Cardiac muscle cell (in vitro differentiated cells and primary cell): ENCODE data around the gene TIMM22. TPM values are rescaled to one million over a fixed set of nuclear protein-coding genes. Genes with fewer than 3 reads are reported as not detected.

Experiments
- DNase-seq, 2 donors: peaks; one replicate each; pipeline versions ENCODE4 v3.0.0 to v3.0.0-alpha.2; 2010 to 2017; ENCODE audit warnings: low read depth in 1 of 2, low spot score in 1 of 2
- H3K27ac ChIP-seq: fragments of 200-600 bp; sonication (generic); 2 replicates; pipeline ENCODE4 v1.5.1; 2016
- H3K27me3 ChIP-seq: fragments of 200-600 bp; sonication (generic); 2 replicates; pipeline ENCODE4 v1.6.0; 2016; ENCODE audit warnings: control low read depth
- H3K36me3 ChIP-seq: fragments of 200-600 bp; sonication (generic); 2 replicates; pipeline ENCODE4 v1.5.1; 2016; ENCODE audit warnings: control low read depth
- H3K4me1 ChIP-seq: fragments of 200-600 bp; sonication (generic); 2 replicates; pipeline ENCODE4 v1.8.1; 2017; ENCODE audit warnings: low read depth, mild to moderate bottlenecking, mixed run types
- H3K4me3 ChIP-seq: fragments of 200-600 bp; sonication (generic); 2 replicates; pipeline ENCODE4 v1.5.1; 2016; ENCODE audit warnings: mild to moderate bottlenecking
- H3K9me3 ChIP-seq: fragments of 200-600 bp; sonication (generic); 2 replicates; pipeline ENCODE4 v1.5.1; 2017; ENCODE audit warnings: low read depth, mild to moderate bottlenecking, control low read depth
- CTCF ChIP-seq: IDR thresholded peaks from 2 replicates; pipeline ENCODE4 v1.5.1; 2012; ENCODE audit warnings: low read depth, mild to moderate bottlenecking, low read length
- polyA plus RNA-seq: library from polyadenylated mRNA; unstranded; fragments of >200 nt; fragmentation: Nextera tagmentation; extraction: Ambion mirVana; gene quantifications from 2 replicates; pipeline ENCODE4 v1.2.1, GENCODE V29; 2016
- total RNA-seq: library from RNA; depleted of rRNA; stranded (reverse); fragments of >200 nt; gene quantifications from 2 replicates; pipeline ENCODE4 v1.2.3, GENCODE V29; 2016

TIMM22 gene
- total and polyA plus RNA-seq, 2 experiments from 2014 or later: 28.4 to 33.1 TPM

DNA sequence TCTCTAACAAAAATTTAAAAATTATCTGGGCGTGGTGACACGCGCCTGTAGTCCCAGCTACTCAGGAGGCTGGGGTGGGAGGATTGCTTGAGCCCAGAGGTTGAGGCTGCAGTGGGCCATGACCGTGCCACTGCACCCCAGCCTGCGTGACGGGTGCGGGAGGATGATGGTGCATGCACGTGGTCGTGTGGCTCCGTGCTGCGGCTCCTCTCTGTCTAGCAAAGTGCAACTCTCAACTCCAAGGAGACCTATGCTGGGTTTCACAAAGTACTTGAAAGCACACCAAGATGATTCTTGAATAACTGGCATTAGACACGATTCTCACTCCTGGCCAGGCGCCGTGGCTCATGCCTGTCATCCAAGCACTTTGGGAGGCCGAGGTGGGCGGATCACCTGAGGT lies 43.2 kb upstream of the TIMM22 start:
- H3K27ac ChIP-seq: peak overlapping the region; percentile 99
- no peaks in the 10 kb centered on the region for H3K36me3 ChIP-seq
- no peak overlapping the region for H3K4me3 ChIP-seq
- TF ChIP-seq CTCF: no peak
- peaks cover 46% of the 10 kb centered on the region for H3K4me1 ChIP-seq
- no peaks in the 10 kb centered on the region for H3K27me3 ChIP-seq
- no peaks in the 10 kb centered on the region for H3K9me3 ChIP-seq
- DNase-seq: no peak

DNA sequence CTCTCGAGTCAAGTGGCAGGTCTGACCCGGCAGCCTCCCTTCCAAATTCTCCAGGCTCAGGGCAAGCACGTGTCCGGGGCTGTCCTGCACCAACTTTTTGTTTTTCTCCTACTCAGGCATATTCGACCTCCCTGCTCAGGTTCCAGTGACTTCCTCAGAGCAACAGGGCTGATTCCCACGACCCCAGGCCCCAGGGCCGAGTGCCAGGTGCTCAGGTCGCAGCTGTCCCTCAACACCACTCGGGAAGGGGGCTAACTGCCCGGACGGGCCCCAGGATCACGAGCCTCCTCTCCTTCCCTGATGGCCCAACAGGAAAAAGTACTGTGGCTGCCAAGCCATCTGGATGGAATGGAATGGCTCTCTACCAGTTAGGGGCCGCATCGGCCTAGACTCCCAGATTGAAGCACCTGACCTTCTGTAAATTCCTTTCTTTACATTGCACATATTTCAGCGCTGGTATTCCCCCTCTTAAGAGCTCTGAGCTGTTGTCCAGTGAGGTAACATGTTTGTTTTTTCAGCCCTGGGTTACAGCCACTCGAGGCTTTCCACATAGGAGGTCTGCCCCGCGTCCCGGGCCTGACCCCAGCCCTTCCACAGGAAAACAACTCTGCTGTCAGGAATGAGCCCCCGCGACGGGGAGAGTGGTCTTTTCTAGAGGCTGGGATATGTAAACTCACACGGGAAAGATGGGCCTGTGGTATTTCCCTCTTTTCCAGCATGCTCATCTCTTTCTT lies 42.3 kb upstream of the TIMM22 start:
- H3K9me3 ChIP-seq: no peaks in the 10 kb centered on the region
- no peak for TF ChIP-seq CTCF
- H3K4me3 ChIP-seq: no peak overlapping the region
- H3K36me3 ChIP-seq: no peaks in the 10 kb centered on the region
- H3K27ac ChIP-seq: peak overlapping the region; percentile 99
- H3K4me1 ChIP-seq: peaks cover 52% of the 10 kb centered on the region
- peak; percentile 37 to 70 for DNase-seq
- no peaks in the 10 kb centered on the region for H3K27me3 ChIP-seq

DNA sequence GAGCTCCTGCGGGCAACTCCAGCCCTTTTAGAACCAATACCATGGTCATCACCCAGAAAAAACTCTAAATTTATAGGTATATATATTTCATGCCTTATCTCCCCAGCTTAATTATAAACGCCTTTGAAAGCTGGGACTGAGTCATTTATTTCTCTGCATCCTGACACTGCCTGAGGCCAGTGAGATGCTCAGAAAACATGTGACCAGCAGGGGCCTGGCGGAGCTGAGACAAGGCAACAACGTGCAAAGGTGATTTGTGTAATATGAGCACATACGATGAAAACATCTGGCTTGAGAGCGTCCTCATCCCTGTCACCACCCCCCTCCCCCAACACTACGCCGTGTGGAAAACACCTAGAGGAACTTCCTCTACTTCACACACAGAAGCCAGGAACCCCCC lies 40.0 kb upstream of the TIMM22 start:
- TF ChIP-seq CTCF: no peak
- H3K27ac ChIP-seq: peak overlapping the region; percentile 99

DNA sequence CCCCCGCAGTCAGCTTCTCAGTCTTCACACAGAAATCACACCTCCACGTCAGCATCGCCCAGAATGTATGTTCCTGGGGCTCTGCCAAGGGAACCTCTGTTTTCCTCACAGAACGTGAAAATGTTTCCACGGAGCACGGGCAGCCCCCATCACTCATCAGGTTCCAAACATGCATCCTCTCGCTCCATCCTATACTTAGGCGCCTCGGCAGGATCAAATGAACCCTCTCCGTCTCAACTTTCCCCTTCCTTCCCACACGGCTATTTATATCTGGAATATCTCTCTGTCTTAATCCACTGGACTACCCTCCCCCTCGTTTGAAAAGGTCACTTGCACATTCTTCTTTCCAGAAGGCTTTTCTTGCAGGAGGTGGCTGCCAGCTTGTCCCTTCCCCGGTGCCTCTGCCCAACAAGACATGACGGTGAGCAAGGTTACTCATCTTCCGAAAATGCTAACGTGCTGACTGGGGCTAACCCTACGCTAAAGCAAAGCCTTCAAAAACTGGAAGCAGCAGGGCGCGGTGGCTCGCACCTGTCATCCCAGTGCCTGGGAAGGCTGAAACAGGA lies 39.0 kb upstream of the TIMM22 start:
- TF ChIP-seq CTCF: no peak
- Histone ChIP-seq H3K4me3 (no peak overlapping the region), H3K27me3 (no peaks in the 10 kb centered on the region), H3K9me3 (no peaks in the 10 kb centered on the region), H3K4me1 (peaks cover 48% of the 10 kb centered on the region), H3K27ac (peak overlapping the region; percentile 99), H3K36me3 (no peaks in the 10 kb centered on the region)
- peak in 1 of 2 donors; percentile 79 for DNase-seq

More for the DNA sequence above, 40.0 kb upstream of the TIMM22 start:
- peak in 1 of 2 donors; percentile 46 for DNase-seq
- H3K4me3 ChIP-seq: no peak overlapping the region
- H3K9me3 ChIP-seq: no peaks in the 10 kb centered on the region
- no peaks in the 10 kb centered on the region for H3K27me3 ChIP-seq
- no peaks in the 10 kb centered on the region for H3K36me3 ChIP-seq
- peaks cover 39% of the 10 kb centered on the region for H3K4me1 ChIP-seq

GRCh38 chr17:958712-959451 lies 38.0 kb upstream of the TIMM22 start:
- Histone ChIP-seq H3K4me3 (no peak overlapping the region), H3K27me3 (no peaks in the 10 kb centered on the region), H3K4me1 (peaks cover 57% of the 10 kb centered on the region), H3K36me3 (no peaks in the 10 kb centered on the region), H3K9me3 (no peaks in the 10 kb centered on the region), H3K27ac (peak overlapping the region; percentile 99)
- TF ChIP-seq CTCF: no peak
- no peak for DNase-seq
